HCT116 (cell line): ENCODE data around the gene BPTF.

ENCODE experiments used
- CEBPB ChIP-seq: IDR thresholded peaks from 2 replicates; pipeline ENCODE4 v1.6.1; 2012; ENCODE audit warnings: low read depth
- EGR1 ChIP-seq: IDR thresholded peaks from 2 replicates; pipeline ENCODE4 v1.6.1; 2012; ENCODE audit warnings: low read depth
- EZH2phosphoT487 ChIP-seq: fragments of 200-600 bp; IDR thresholded peaks from 2 replicates; pipeline ENCODE4 v1.6.1; 2018; ENCODE audit warnings: antibody characterized with exemption, borderline replicate concordance
- POLR2A ChIP-seq: IDR thresholded peaks from 2 replicates; pipeline ENCODE4 v1.7.0; 2011; ENCODE audit warnings: borderline replicate concordance; ENCODE audit not compliant: insufficient read depth, insufficient read length; ENCODE audit errors: extremely low read depth
- POLR2AphosphoS5 ChIP-seq: IDR thresholded peaks from 2 replicates; pipeline ENCODE4 v1.6.1; 2011; ENCODE audit warnings: mild to moderate bottlenecking, low read depth, low read length, moderate library complexity
- RAD21 ChIP-seq: IDR thresholded peaks from 2 replicates; pipeline ENCODE4 v1.6.1; 2012; ENCODE audit warnings: low read depth, mild to moderate bottlenecking
- SIN3A ChIP-seq: IDR thresholded peaks from 2 replicates; pipeline ENCODE4 v1.6.1; 2012; ENCODE audit warnings: low read depth
- SRF ChIP-seq: IDR thresholded peaks from 2 replicates; pipeline ENCODE4 v1.6.1; 2012; ENCODE audit warnings: low read depth
- ZNF274 ChIP-seq: fragments of 200-500 bp; sonication (Bioruptor generic); IDR thresholded peaks from 2 replicates; pipeline ENCODE4 v1.6.1; 2014; ENCODE audit warnings: mild to moderate bottlenecking, low read depth, low read length, inconsistent platforms
- TF ChIP-seq, protein P1 (sequence below), 3 experiments: fragments of 200-600 bp in 1 of 3; sonication (generic) in 1 of 3; IDR thresholded peaks in 2 of 3; conservative IDR thresholded peaks in 1 of 3; 2 replicates each; pipeline ENCODE4 v1.5.1; 2012 to 2017; ENCODE audit warnings: low read depth in 2 of 3, low read length in 2 of 3, antibody characterized with exemption in 1 of 3, borderline replicate concordance in 1 of 3, control low read depth in 1 of 3, mild to moderate bottlenecking in 1 of 3, mixed read lengths in 1 of 3, mixed run types in 1 of 3, moderate library complexity in 1 of 3; ENCODE audit not compliant: insufficient read depth in 1 of 3
- TF ChIP-seq, protein P2 (sequence below): IDR thresholded peaks from 2 replicates; pipeline ENCODE4 v1.6.1; 2012; ENCODE audit warnings: low read depth

DNA sequence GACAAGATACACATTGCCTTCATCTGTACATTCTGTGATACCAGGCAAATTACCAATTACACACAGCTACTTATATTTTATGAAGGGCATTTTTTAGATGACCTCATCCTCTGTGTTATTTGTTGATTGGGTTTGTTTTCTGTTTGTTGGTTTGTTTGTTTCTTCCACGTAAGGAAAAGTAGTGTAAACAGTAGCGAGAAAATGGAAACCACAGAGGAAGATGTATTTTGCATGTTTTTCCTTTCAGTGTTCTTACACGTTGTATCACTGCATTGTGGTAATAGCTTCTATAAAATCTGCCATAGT, 158.0 kb downstream of the BPTF start:
- TF ChIP-seq CEBPB (no peak), POLR2A (no peak), SRF (no peak), RAD21 (no peak), EZH2phosphoT487 (no peak), SIN3A (no peak), POLR2AphosphoS5 (no peak), EGR1 (no peak), ZNF274 (no peak)
- TF ChIP-seq, protein P1, sequence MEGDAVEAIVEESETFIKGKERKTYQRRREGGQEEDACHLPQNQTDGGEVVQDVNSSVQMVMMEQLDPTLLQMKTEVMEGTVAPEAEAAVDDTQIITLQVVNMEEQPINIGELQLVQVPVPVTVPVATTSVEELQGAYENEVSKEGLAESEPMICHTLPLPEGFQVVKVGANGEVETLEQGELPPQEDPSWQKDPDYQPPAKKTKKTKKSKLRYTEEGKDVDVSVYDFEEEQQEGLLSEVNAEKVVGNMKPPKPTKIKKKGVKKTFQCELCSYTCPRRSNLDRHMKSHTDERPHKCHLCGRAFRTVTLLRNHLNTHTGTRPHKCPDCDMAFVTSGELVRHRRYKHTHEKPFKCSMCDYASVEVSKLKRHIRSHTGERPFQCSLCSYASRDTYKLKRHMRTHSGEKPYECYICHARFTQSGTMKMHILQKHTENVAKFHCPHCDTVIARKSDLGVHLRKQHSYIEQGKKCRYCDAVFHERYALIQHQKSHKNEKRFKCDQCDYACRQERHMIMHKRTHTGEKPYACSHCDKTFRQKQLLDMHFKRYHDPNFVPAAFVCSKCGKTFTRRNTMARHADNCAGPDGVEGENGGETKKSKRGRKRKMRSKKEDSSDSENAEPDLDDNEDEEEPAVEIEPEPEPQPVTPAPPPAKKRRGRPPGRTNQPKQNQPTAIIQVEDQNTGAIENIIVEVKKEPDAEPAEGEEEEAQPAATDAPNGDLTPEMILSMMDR (IDR thresholded peaks at IDR 0.05 in 2 of 3, conservative IDR thresholded peaks at IDR 0.05 in 1 of 3; ENCODE audit: borderline replicate concordance in 1 of 3, insufficient read depth in 1 of 3, low read depth in 2 of 3, low read length in 2 of 3) = no peak
- TF ChIP-seq, protein P2, sequence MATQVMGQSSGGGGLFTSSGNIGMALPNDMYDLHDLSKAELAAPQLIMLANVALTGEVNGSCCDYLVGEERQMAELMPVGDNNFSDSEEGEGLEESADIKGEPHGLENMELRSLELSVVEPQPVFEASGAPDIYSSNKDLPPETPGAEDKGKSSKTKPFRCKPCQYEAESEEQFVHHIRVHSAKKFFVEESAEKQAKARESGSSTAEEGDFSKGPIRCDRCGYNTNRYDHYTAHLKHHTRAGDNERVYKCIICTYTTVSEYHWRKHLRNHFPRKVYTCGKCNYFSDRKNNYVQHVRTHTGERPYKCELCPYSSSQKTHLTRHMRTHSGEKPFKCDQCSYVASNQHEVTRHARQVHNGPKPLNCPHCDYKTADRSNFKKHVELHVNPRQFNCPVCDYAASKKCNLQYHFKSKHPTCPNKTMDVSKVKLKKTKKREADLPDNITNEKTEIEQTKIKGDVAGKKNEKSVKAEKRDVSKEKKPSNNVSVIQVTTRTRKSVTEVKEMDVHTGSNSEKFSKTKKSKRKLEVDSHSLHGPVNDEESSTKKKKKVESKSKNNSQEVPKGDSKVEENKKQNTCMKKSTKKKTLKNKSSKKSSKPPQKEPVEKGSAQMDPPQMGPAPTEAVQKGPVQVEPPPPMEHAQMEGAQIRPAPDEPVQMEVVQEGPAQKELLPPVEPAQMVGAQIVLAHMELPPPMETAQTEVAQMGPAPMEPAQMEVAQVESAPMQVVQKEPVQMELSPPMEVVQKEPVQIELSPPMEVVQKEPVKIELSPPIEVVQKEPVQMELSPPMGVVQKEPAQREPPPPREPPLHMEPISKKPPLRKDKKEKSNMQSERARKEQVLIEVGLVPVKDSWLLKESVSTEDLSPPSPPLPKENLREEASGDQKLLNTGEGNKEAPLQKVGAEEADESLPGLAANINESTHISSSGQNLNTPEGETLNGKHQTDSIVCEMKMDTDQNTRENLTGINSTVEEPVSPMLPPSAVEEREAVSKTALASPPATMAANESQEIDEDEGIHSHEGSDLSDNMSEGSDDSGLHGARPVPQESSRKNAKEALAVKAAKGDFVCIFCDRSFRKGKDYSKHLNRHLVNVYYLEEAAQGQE = no peak
